ENCODE data around the gene MDFIC.

DNA sequence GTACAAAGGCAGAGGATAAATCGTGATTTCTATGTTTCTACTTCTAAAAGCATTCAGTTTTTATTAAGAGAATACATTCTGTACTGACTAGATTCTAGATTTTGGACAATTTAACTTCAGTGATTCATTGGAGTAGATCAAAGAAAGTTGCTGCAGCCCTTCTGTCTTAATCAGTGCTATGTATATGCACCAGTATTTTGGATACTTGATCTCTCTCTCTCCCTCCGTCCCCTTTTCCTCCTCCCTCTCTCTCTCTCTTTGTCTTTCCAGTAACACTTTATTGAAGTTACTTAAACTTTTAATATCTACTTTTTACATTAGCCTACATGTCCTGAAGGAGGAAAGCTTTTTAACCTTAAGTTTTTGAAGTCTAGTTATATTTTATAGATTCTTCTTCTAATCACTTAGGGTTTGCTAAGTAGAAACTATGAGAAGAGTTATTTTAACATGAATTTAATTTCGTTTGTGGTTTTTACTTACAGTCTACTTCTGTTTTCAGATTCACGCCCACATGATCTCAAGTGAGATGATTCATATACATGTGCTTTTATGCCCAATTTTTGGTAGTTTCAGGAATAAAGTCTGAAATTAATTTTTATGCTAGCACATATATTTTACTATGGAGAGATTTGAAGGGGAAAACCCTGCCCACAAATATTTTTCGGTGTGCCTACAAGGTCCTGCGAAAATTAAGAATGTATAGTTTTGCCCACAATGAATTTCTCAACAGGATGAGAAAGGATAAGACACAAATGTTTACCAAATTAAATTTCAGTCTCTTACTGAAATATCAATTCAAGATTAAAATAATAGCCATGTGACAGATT lies 9.1 kb downstream of the MDFIC start:
- TF ChIP-seq CTCF (optimal IDR thresholded peaks at IDR 0.05 in 1 of 3, IDR thresholded peaks at IDR 0.05 in 1 of 3, conservative IDR thresholded peaks at IDR 0.05 in 1 of 3; ENCODE audit: extremely low read depth in 1 of 3, insufficient read depth in 2 of 3, low read length in 3 of 3) (no peak), EZH2 (IDR thresholded peaks at IDR 0.05; ENCODE audit: low read length) (no peak)

All from keratinocyte (primary cell).